GM19025 (cell line): ENCODE results near the gene IP6K2.
"Not testable (repeated sequence)": the region's sequence is repeated elsewhere in the genome, so short reads cannot be mapped to it uniquely, and the experiment has no call there.

Source experiments
- ATAC-seq: cut with Tn5 transposase; IDR thresholded peaks from one replicate; pipeline ENCODE4 v1.9.1; 2021; ENCODE audit warnings: mild to moderate bottlenecking, low read depth, moderate library complexity; ENCODE audit not compliant: unreplicated experiment

Gene IP6K2, protein sequence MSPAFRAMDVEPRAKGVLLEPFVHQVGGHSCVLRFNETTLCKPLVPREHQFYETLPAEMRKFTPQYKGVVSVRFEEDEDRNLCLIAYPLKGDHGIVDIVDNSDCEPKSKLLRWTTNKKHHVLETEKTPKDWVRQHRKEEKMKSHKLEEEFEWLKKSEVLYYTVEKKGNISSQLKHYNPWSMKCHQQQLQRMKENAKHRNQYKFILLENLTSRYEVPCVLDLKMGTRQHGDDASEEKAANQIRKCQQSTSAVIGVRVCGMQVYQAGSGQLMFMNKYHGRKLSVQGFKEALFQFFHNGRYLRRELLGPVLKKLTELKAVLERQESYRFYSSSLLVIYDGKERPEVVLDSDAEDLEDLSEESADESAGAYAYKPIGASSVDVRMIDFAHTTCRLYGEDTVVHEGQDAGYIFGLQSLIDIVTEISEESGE

GRCh38 chr3:48716982-48717746, at the start of gene IP6K2:
Gene IP6K2, minus strand, starts transcription at chr3:48717221. Its CDS starts 21,930 bp downstream, at chr3:48695291.
- peak; percentile 96 for ATAC-seq

DNA sequence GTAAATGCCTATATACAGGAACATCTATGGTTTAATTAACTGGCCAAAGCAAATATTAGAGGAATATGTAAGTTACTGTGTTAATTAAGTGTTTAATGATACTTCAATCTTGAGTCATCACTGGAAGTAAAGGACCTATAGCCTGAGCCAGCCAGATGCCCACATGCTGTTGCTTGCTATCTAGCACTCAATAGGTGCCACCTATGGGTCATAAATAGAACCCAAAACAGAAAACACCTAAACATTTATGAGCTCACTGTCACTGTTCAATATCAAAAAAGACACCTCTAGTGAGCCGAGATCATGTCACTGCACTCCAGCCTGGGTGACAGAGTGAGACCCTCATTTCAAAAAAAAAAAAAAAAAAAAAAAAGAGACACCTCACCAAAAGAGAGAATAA, 48.4 kb upstream of the IP6K2 start:
- no peak for ATAC-seq

GRCh38 chr3:48762816-48763215, 45.8 kb upstream of the IP6K2 start:
- no peak for ATAC-seq

DNA sequence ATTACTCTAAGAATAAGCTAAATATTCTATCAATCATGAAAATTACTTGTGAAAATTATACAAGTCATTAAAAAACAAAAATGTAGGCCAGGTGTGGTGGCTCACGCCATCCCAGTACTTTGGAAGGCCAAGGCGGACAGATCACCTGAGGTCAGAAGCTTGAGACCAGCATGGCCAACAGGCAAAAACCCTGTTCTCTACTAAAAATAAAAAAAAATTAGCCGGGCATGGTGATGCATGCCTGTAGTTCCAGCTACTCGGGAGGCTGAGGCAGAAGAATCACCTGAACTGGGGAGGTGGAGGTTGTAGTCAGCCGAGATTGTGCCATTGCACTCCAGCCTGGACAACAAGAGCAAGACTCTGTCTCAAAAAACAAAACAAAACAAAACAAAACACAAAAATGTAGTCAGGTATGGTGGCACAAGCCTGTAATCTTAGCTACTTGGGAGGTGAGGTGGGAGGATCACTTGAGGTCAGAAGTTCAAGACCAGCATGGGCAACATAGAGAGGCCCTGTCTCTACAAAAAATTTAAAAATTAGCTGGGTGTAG, 43.0 kb upstream of the IP6K2 start:
- ATAC-seq, result not testable (repeated sequence)

DNA sequence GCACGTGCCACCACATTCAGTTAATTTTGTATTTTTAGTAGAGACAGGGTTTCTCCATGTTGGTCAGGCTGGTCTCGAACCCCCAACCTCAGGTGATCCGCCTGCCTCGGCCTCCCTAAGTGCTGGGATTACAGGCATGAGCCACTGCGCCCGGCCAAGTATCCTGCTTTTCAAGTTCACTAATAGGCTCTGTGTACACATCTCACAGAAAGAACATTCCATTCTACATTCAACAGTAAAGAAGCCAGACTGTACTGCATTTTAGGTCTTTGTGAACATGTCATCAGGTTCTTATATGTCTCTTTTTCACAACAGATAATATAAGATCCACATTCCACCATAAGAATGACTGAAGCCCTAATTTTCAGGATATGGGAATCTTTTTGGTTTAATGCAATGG, 42.5 kb upstream of the IP6K2 start:
- not testable (repeated sequence) for ATAC-seq

- no peak for ATAC-seq
Observed at GRCh38 chr3:48759071-48759470, 42.0 kb upstream of the IP6K2 start.

- ATAC-seq, result no peak
Observed at GRCh38 chr3:48756640-48757039, 39.6 kb upstream of the IP6K2 start.

GRCh38 chr3:48750856-48751255, 33.8 kb upstream of the IP6K2 start:
- ATAC-seq, result no peak

- ATAC-seq, result no peak
Observed at GRCh38 chr3:48748754-48749153, 31.7 kb upstream of the IP6K2 start.

- no peak for ATAC-seq
Observed at GRCh38 chr3:48747706-48748105, 30.7 kb upstream of the IP6K2 start.

DNA sequence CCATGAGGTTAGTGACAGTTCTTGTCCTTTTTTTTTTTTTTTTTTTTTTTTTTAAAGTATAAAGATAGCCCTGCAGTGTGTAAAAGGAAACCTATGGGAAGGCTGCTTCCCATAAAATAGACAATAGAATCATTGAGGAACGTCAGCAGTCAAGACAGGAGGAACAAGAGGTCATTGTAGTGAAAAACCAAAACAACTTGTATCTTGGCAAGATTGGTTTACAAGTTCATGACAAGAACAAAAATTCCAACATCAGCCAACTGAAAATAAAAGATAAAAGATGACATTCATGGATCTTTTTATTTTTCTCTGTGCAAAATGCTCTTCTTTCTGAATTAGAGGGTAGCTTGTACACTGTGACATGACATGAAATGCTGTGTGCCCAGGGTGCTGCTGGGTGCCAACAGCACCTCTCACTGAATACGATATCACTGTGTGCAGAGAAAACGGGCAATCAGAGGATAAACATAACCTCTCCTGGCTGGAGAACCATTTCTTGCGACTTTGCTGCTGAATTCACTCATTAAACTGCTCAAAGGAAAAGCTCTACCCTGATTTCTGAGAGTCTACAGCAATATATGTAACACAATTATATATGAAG, 30.1 kb upstream of the IP6K2 start:
- no peak for ATAC-seq

DNA sequence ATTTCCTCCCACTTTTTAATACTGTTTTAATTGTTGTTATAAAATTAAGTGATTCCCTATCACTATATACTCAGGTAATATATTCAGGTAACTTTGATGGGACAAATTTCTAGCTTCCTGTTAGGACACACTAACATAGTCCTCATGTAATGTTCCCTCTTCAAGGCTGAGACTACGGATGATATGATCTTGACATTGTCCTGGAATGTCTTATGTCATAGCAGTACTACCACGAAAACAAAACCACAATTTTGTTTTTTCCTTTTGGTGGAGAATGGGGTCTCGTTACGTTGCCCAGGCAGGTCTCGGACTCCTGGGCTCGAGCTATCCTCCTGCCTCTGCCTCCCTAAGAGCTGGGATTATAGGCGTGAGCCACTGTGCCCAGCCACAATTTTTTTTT, 26.8 kb upstream of the IP6K2 start:
- no peak for ATAC-seq

DNA sequence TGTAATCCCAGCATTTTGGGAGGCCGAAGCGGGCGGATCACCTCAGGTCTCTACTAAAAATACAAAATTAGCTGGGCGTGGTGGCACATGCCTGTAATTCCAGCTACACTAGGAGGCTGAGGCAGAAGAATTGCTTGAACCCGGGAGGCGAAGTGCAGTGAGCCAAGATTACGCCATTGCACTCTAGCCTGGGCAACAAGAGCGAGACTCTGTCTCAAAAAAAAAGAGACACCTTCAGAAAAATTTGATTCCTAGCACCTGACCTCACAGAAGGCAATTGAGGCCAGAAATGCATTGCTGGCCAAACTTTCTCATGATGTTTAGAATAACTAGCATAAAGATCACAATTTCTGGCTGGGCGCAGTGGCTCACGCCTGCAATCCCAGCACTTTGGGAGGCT, 24.2 kb upstream of the IP6K2 start:
- ATAC-seq, result not testable (repeated sequence)

GRCh38 chr3:48739955-48740823, 23.2 kb upstream of the IP6K2 start:
- peak; percentile 78 for ATAC-seq

- ATAC-seq, result no peak
Observed at GRCh38 chr3:48739617-48739954, 22.6 kb upstream of the IP6K2 start.

DNA sequence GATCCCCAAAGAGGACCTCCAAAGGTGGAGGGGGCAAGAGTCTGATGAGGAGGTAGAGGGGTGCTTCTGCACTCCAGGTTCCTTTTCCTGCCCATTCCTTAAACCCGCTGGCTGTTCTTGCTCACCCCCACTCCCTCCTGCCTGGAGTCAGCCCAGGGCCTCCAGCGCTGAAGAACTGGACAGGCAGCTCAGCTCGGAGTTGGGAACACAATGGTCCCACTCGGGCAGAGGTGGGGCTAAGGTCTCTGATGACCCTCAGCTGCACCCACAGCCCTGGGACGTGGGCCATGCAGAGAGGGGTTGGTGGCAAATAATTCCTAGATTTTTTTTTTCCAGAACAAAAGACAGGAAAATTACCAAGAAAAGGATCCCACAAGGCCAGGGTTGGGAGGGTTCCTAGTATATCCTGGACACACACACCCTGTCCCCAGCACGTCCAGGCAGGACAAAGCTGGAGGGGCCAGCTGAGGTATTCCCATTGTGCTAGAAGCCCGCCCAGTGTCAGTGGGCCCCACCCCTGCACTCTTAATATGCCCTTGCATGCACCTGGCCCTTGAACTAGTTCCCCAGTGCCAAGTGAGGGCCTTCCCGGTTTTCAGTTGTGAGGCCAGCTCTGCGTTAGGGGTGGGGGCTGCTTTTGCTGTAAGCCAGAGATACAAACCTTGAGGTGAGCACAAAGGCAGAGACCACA, 22.1 kb upstream of the IP6K2 start:
- ATAC-seq, result no peak

GRCh38 chr3:48738144-48738536, 21.1 kb upstream of the IP6K2 start:
- ATAC-seq, result no peak

- not testable (repeated sequence) for ATAC-seq
Observed at GRCh38 chr3:48735075-48735767, 18.2 kb upstream of the IP6K2 start.

GRCh38 chr3:48734541-48734940, 17.5 kb upstream of the IP6K2 start:
- not testable (repeated sequence) for ATAC-seq
